GM20000 (cell line): ENCODE measurements around the gene MTMR2.

Source experiments
- DNase-seq: peaks from one replicate; pipeline ENCODE4 v3.0.0; 2012; ENCODE audit warnings: low spot score
- TF ChIP-seq, protein P1 (sequence below): IDR thresholded peaks from 2 replicates; pipeline ENCODE4 v1.5.1; 2012; ENCODE audit warnings: mild to moderate bottlenecking, control low read depth; ENCODE audit errors: extremely low read depth, missing control alignments

Gene MTMR2

DNA sequence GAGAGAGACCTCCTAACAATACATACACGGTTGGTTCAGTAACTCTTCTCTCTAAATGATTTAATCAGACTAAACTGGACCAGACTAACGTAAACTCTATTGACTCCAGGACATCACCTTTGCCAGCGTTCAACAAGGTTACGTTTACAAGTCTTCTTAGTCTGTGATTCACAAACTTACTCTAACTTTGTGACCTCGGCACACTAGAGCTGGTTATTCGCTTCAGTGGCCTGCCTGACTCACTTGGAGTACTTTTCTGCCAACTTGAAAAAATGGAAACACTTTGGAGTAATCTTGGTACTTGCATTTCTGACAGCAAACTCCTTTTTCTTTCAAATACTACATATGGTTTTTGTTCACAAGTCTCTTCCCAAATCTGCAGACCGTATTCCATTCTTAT is 26.2 kb downstream of the MTMR2 start:
- TF ChIP-seq, protein P1, sequence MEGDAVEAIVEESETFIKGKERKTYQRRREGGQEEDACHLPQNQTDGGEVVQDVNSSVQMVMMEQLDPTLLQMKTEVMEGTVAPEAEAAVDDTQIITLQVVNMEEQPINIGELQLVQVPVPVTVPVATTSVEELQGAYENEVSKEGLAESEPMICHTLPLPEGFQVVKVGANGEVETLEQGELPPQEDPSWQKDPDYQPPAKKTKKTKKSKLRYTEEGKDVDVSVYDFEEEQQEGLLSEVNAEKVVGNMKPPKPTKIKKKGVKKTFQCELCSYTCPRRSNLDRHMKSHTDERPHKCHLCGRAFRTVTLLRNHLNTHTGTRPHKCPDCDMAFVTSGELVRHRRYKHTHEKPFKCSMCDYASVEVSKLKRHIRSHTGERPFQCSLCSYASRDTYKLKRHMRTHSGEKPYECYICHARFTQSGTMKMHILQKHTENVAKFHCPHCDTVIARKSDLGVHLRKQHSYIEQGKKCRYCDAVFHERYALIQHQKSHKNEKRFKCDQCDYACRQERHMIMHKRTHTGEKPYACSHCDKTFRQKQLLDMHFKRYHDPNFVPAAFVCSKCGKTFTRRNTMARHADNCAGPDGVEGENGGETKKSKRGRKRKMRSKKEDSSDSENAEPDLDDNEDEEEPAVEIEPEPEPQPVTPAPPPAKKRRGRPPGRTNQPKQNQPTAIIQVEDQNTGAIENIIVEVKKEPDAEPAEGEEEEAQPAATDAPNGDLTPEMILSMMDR: no peak
- DNase-seq: no peak

DNA sequence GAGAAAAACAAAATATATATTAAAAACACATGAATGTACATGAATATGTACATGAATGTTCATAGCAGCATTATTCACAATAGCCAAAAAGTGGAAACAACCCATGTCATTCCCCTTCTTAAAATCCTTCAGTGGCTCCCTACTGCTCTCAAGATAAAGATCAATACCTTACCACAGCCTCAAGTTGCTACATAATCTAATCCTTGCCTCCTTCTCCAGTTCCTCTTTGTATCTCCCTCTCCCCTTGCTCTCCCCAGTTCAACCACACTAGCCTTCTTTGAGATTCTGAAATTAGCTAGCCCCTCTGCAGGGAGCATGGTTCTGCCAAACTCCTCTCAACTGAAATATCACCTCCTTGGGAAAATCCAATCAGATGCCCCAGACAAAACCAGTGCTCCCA is 28.1 kb downstream of the MTMR2 start:
- TF ChIP-seq, protein P1: no peak
- no peak for DNase-seq

DNA sequence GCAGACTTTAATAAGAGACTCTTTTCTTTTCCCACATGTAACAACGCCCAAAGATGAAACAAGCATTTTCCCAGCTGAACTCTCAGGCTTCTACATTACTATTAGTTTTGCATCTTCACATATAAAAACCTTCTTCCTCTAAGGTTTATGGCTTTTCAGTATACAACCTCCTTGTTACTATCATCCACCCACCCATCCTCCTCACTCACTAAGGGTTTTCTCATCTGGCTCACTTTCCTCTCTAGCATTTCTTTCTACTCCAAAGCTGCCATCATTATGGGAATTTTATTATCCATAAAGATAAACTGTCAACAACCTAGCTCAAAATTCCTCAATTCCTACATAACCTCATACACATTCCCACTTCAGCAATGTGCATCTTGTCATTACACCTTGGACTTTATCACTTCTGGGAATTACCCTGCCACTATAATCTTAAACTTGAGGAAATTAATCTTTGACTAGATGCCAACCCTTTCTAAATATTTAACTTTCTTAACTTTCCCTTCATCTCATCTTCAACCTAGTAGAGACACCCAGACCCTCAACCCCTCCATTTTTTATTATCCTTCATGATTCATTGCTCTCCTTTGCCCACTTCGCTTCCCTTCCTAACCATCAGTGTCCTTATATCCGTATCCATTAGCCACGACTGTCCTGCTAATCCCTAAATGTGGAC is 30.9 kb downstream of the MTMR2 start:
- DNase-seq: no peak
- TF ChIP-seq, protein P1: no peak

DNA sequence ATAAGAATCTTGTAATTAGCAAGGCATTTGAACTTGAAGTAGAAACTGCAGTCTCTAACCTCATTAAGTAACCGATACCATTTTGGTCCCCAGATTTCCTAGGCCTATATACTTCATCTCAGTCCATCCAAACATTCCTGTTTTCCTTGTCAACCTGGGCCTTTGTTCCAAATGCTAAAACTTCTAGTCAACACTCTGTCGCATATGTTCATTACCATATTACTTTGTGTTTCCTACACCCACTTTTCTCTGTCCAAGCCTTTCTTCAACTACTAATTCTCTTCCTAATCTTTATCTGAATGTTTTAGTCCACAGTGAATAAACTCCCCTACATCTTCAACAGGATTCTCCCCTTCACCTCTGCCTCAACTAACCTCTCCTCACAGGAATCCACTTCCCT is 31.4 kb downstream of the MTMR2 start:
- no peak for DNase-seq
- TF ChIP-seq, protein P1: no peak

DNA sequence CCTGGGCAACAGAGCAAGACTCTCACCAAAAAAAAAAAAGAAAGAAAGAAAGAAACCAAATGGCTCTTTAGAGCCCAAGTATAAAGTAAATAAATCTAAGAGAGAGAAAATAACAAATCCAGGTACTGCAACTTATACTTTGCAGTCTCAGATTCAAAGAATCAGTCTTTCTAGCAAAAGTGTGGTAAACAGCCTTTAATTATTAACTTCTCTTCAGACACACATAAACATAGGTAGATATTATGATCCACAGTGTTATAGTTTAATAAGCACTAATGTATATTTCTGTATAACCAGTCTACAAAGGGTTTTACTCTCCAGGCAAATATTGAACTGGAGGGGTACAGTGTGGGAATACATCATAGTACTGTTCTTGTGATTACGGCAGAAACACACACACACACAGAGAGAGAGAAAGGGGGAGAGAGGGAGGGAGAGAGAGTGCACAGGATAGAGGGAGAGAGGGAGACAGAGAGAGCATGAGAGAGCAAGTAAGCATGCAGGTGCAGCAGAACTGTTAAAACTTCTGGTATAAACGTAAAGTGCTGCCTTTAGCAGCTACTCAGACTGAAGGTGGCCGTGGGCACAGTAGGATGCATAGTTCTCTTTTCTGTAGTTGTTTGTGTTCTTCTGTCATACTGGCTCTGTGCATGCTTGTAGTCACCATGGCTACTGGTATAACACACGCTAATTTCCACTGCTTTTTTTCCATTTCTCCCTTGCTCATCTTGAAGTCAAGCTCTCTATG is 32.3 kb downstream of the MTMR2 start:
- DNase-seq: no peak
- TF ChIP-seq, protein P1: no peak

DNA sequence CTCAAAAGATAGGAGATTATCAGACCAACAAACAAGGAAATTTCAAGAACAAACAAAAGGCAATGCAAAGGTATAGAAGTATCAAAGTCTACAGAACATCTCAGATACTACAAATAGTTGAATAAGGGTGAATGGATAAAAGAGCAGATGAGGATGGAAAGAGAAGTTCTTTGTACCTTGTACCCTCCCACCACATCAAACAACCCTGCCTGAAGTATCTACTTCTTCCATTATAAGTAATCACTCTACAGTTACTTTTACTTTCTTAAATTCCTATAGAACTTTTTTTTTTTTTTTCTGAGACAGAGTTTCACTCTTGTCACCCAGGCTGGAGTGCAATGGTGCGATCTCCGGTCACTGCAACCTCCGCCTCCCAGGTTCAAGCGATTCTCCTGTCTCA is 35.1 kb downstream of the MTMR2 start:
- TF ChIP-seq, protein P1: no peak

DNA sequence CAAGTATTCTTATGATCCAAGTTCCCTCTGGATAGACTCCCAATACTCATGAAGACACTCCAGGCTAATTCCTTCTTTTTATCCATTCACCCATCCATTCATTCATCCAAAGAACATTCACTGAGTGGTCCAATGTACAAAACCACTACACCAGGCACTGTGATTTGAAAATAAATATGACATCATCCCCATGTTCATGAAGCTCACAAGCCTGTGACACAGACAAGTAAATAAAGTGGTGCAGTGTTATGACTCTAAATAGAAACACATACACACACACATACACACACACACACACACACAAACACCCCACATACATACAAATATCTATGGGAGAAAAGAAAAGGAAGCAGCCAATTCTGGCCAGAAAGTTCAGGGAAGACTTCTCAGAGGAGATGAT is 35.5 kb downstream of the MTMR2 start:
- TF ChIP-seq, protein P1: no peak
- DNase-seq: no peak

More for the DNA sequence above, 35.1 kb downstream of the MTMR2 start:
- no peak for DNase-seq
